Measurements from ENCODE around the gene DDX24. TPM values are rescaled to one million over a fixed set of nuclear protein-coding genes. Genes with fewer than 3 reads are reported as not detected.

The DDX24 gene
- total and polyA plus RNA-seq, 2 donors (not counting 1 experiment from before 2014, with no cell fraction given) = 143 to 192 TPM

DNA sequence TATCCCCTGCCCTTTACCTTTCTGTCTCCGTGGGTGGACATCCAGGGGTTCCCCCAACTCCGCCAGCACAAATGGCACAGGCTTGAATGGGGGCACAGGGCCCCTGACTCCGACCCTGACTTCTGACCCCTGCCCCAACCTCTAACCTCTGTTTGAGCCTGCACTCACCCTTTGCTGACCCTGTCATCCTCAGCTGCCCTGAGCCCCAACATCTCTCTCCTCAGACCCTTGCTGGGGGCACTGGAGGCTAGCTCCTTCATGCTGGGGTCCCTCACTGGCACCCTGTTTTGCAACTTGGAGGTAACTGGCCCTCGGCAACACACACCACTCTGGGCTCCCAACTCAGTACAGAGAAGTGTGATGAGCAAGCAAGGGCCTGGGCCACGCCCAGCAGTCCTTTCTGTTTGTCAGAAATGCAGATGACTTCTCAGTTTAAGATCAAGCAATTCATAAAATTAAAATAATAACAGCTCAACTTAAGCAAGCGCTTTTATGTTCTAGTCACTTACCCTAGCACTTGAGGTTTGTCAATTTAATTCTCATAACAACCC, 31.6 kb upstream of the DDX24 start:
- H2AFZ ChIP-seq (ENCODE audit: low read length) = no peak overlapping the region
- no peaks in the 10 kb centered on the region for H3K9me3 ChIP-seq (ENCODE audit: control insufficient read depth, insufficient read depth, low read depth, low read length)
- no peak overlapping the region for H3K27ac ChIP-seq (ENCODE audit: insufficient read depth, low read length)
- no peaks in the 10 kb centered on the region for H3K79me2 ChIP-seq (ENCODE audit: control insufficient read depth, insufficient read depth, low read length)
- no peak overlapping the region for H3K4me3 ChIP-seq (replicated peaks in 1 of 4; ENCODE audit: control extremely low read depth in 1 of 4, insufficient read depth in 1 of 4, low read depth in 3 of 4, low read length in 4 of 4)
- no peak overlapping the region for H3K4me2 ChIP-seq (ENCODE audit: extremely low read depth, insufficient read depth, low read length)
- TF ChIP-seq, protein P1, sequence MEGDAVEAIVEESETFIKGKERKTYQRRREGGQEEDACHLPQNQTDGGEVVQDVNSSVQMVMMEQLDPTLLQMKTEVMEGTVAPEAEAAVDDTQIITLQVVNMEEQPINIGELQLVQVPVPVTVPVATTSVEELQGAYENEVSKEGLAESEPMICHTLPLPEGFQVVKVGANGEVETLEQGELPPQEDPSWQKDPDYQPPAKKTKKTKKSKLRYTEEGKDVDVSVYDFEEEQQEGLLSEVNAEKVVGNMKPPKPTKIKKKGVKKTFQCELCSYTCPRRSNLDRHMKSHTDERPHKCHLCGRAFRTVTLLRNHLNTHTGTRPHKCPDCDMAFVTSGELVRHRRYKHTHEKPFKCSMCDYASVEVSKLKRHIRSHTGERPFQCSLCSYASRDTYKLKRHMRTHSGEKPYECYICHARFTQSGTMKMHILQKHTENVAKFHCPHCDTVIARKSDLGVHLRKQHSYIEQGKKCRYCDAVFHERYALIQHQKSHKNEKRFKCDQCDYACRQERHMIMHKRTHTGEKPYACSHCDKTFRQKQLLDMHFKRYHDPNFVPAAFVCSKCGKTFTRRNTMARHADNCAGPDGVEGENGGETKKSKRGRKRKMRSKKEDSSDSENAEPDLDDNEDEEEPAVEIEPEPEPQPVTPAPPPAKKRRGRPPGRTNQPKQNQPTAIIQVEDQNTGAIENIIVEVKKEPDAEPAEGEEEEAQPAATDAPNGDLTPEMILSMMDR (conservative IDR thresholded peaks at IDR 0.05 in 1 of 2, IDR thresholded peaks at IDR 0.05 in 1 of 2; ENCODE audit: low read depth in 1 of 2, low read length in 2 of 2) = no peak
- no peak for TF ChIP-seq EZH2 (IDR thresholded peaks at IDR 0.05; ENCODE audit: low read length, missing control alignments)
- no peaks in the 10 kb centered on the region for H3K36me3 ChIP-seq (ENCODE audit: control insufficient read depth, insufficient read depth, low read length)
- DNase-seq (ENCODE audit: low read depth in 2 of 2) = no peak
- H4K20me1 ChIP-seq (ENCODE audit: control insufficient read depth, extremely low read depth, insufficient read depth, low read length) = no peaks in the 10 kb centered on the region
- H3K9ac ChIP-seq (ENCODE audit: insufficient read depth, low read length) = no peak overlapping the region
- H3K4me1 ChIP-seq (ENCODE audit: control insufficient read depth, extremely low read depth, insufficient read depth, low read length) = no peaks in the 10 kb centered on the region
- H3K27me3 ChIP-seq (ENCODE audit: control insufficient read depth, insufficient read depth, low read length) = peaks cover 3% of the 10 kb centered on the region

DNA sequence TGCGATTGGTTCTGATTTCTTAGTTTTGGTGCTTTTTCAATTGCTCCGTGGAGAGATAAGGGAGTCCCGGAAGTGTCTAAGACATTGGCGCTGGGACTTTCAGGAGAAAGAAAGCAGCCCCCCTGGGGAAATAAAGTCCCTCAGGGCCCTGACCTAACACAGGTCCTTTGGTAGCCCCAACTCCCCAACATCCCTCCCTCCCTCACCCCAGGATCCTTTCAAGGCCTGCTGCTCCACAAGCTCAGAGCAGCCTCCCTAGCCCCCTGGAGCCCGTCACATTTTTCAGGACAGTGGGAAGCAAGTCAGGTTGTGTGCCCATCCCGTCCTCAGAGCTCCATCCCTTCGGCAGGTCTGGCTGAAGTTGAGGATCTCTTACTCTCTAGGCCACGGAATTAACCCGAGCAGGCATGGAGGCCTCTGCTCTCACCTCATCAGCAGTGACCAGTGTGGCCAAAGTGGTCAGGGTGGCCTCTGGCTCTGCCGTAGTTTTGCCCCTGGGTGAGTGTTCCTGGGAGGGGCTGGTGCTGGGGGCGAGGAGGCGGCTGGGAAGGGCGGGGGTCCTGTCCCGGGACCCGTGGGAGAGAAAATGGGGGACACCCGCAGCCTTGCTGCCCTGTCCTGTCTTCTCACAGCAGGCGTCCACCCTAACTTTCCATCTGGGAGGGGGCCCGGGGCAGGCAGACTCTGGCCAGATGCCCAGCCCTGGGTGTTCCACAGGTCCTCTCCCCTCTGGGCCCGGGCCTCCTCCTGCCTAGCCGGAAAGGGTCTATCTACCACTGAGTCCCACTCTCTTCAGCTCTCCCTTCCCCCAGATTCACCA, 30.5 kb upstream of the DDX24 start:
- H3K4me3 ChIP-seq (replicated peaks in 1 of 4; ENCODE audit: control extremely low read depth in 1 of 4, insufficient read depth in 1 of 4, low read depth in 3 of 4, low read length in 4 of 4) = no peak overlapping the region
- H4K20me1 ChIP-seq (ENCODE audit: control insufficient read depth, extremely low read depth, insufficient read depth, low read length) = no peaks in the 10 kb centered on the region
- no peaks in the 10 kb centered on the region for H3K36me3 ChIP-seq (ENCODE audit: control insufficient read depth, insufficient read depth, low read length)
- H3K79me2 ChIP-seq (ENCODE audit: control insufficient read depth, insufficient read depth, low read length) = no peaks in the 10 kb centered on the region
- no peak overlapping the region for H3K4me2 ChIP-seq (ENCODE audit: extremely low read depth, insufficient read depth, low read length)
- H3K27ac ChIP-seq (ENCODE audit: insufficient read depth, low read length) = no peak overlapping the region
- H3K9me3 ChIP-seq (ENCODE audit: control insufficient read depth, insufficient read depth, low read depth, low read length) = no peaks in the 10 kb centered on the region
- H2AFZ ChIP-seq (ENCODE audit: low read length) = no peak overlapping the region
- no peaks in the 10 kb centered on the region for H3K4me1 ChIP-seq (ENCODE audit: control insufficient read depth, extremely low read depth, insufficient read depth, low read length)
- peaks cover 3% of the 10 kb centered on the region for H3K27me3 ChIP-seq (ENCODE audit: control insufficient read depth, insufficient read depth, low read length)
- H3K9ac ChIP-seq (ENCODE audit: insufficient read depth, low read length) = no peak overlapping the region
- no peak for DNase-seq (ENCODE audit: low read depth in 2 of 2)
- TF ChIP-seq, protein P1 (conservative IDR thresholded peaks at IDR 0.05 in 1 of 2, IDR thresholded peaks at IDR 0.05 in 1 of 2; ENCODE audit: low read depth in 1 of 2, low read length in 2 of 2) = no peak
- no peak for TF ChIP-seq EZH2 (IDR thresholded peaks at IDR 0.05; ENCODE audit: low read length, missing control alignments)

DNA sequence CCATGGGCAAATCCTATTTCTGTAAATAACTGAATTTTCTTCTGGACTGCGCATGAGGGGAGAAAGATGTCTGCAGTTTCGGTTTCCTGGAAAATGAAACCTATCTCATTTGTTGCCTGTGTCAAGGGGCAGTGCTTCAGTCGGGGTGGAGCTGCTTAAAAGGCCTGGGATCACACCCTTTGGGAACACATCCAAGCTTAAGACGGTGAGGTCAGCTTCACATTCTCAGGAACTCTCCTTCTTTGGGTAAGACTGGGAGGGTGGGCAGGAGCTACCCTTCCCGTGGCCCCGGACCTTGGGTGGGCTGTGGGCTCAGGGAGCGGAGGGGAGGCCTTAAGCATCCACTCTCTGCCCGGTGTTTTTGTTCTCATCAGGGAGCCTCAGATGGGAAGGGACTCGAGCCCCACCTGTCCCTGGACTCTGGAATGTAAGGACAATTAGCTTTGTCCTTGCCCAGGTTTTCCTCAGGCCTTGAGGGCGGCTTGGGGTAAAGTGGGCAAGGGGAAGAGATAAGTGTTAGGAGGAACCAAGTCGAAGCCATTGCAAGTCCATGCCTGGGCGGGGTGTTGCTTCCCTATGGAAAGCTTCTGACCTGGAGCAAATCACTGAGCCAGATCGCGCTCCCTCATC, 29.7 kb upstream of the DDX24 start, which contains the start of gene IFI27:
Gene IFI27, plus strand, starts transcription at position 185 of the 630 bp plus-strand sequence.
- Histone ChIP-seq H3K27me3 (ENCODE audit: control insufficient read depth, insufficient read depth, low read length) (no peaks in the 10 kb centered on the region), H3K4me2 (ENCODE audit: extremely low read depth, insufficient read depth, low read length) (peak within 1 kb of the TSS; percentile 53), H3K36me3 (ENCODE audit: control insufficient read depth, insufficient read depth, low read length) (no peaks in the 10 kb centered on the region), H3K4me3 (replicated peaks in 1 of 4; ENCODE audit: control extremely low read depth in 1 of 4, insufficient read depth in 1 of 4, low read depth in 3 of 4, low read length in 4 of 4) (no peak within 1 kb of the TSS), H3K4me1 (ENCODE audit: control insufficient read depth, extremely low read depth, insufficient read depth, low read length) (no peaks in the 10 kb centered on the region), H4K20me1 (ENCODE audit: control insufficient read depth, extremely low read depth, insufficient read depth, low read length) (no peaks in the 10 kb centered on the region), H3K9me3 (ENCODE audit: control insufficient read depth, insufficient read depth, low read depth, low read length) (no peaks in the 10 kb centered on the region), H3K9ac (ENCODE audit: insufficient read depth, low read length) (no peak within 1 kb of the TSS), H3K79me2 (ENCODE audit: control insufficient read depth, insufficient read depth, low read length) (no peaks in the 10 kb centered on the region), H3K27ac (ENCODE audit: insufficient read depth, low read length) (no peak within 1 kb of the TSS), H2AFZ (ENCODE audit: low read length) (no peak within 1 kb of the TSS)
- DNase-seq (ENCODE audit: low read depth in 2 of 2) = peak; percentile 57 to 77
- TF ChIP-seq, protein P1 (conservative IDR thresholded peaks at IDR 0.05 in 1 of 2, IDR thresholded peaks at IDR 0.05 in 1 of 2; ENCODE audit: low read depth in 1 of 2, low read length in 2 of 2) = no peak
- no peak for TF ChIP-seq EZH2 (IDR thresholded peaks at IDR 0.05; ENCODE audit: low read length, missing control alignments)

Data from fibroblast of lung (primary cell).